HEK293T (cell line): ENCODE results near the gene PRKCG.

ENCODE experiments used
- CTCF ChIA-PET: fragments of 350-600 bp; formaldehyde crosslinking; extraction: SDS; loops from one replicate; lab custom pipeline; 2021; ENCODE audit warnings: antibody characterized with exemption, inconsistent platforms; lab: Yijun Ruan, JAX
- POLR2A ChIA-PET: fragments of 350-600 bp; formaldehyde crosslinking; extraction: SDS; loops from one replicate; lab custom pipeline; 2020; ENCODE audit warnings: antibody characterized with exemption, inconsistent platforms; lab: Yijun Ruan, JAX
- DNase-seq: peaks from one replicate; pipeline ENCODE4 v3.0.0; 2012; ENCODE audit warnings: mixed read lengths; ENCODE audit errors: extremely low spot score
- ARNT ChIP-seq: fragments of 450-650 bp; IDR thresholded peaks from 2 replicates; pipeline ENCODE4 v1.6.1; 2017; ENCODE audit warnings: mild to moderate bottlenecking
- BHLHE40 ChIP-seq: fragments of 450-650 bp; IDR thresholded peaks from 2 replicates; pipeline ENCODE4 v1.6.1; 2016; ENCODE audit warnings: mild to moderate bottlenecking, moderate library complexity, borderline replicate concordance
- CTBP1 ChIP-seq: fragments of 450-650 bp; IDR thresholded peaks from 2 replicates; pipeline ENCODE4 v1.6.1; 2016; ENCODE audit warnings: borderline replicate concordance
- ELF4 ChIP-seq: fragments of 450-650 bp; IDR thresholded peaks from 2 replicates; pipeline ENCODE4 v1.6.1; 2017; ENCODE audit warnings: antibody characterized with exemption
- FOXA1 ChIP-seq: fragments of 450-650 bp; IDR thresholded peaks from 2 replicates; pipeline ENCODE4 v1.6.1; 2016; ENCODE audit warnings: mild to moderate bottlenecking
- FOXK2 ChIP-seq: fragments of 450-650 bp; IDR thresholded peaks from 2 replicates; pipeline ENCODE4 v1.6.1; 2016; ENCODE audit warnings: mild to moderate bottlenecking
- FOXM1 ChIP-seq: fragments of 450-650 bp; IDR thresholded peaks from 2 replicates; pipeline ENCODE4 v1.6.1; 2017; ENCODE audit warnings: mild to moderate bottlenecking, borderline replicate concordance
- HDGF ChIP-seq: fragments of 450-650 bp; IDR thresholded peaks from 2 replicates; pipeline ENCODE4 v1.6.1; 2017; ENCODE audit warnings: antibody characterized with exemption, borderline replicate concordance
- L3MBTL2 ChIP-seq: fragments of 450-650 bp; conservative IDR thresholded peaks from 2 replicates; pipeline ENCODE4 v1.6.1; 2016; ENCODE audit warnings: mild to moderate bottlenecking
- LEF1 ChIP-seq: fragments of 450-650 bp; IDR thresholded peaks from 2 replicates; pipeline ENCODE4 v1.6.1; 2017; ENCODE audit warnings: mild to moderate bottlenecking, borderline replicate concordance
- NFRKB ChIP-seq: fragments of 450-650 bp; IDR thresholded peaks from 2 replicates; pipeline ENCODE4 v1.6.1; 2016; ENCODE audit warnings: mild to moderate bottlenecking, moderate library complexity
- PKNOX1 ChIP-seq: fragments of 450-650 bp; IDR thresholded peaks from 2 replicates; pipeline ENCODE4 v1.6.1; 2016
- SP1 ChIP-seq: fragments of 450-650 bp; IDR thresholded peaks from 2 replicates; pipeline ENCODE4 v1.6.1; 2017
- SUZ12 ChIP-seq: fragments of 450-650 bp; IDR thresholded peaks from 2 replicates; pipeline ENCODE4 v1.6.1; 2016; ENCODE audit warnings: mild to moderate bottlenecking
- TARDBP ChIP-seq: fragments of 450-650 bp; IDR thresholded peaks from 2 replicates; pipeline ENCODE4 v1.6.1; 2016
- ZNF384 ChIP-seq: fragments of 450-650 bp; IDR thresholded peaks from 2 replicates; pipeline ENCODE4 v1.6.1; 2016

Gene PRKCG

GRCh38 chr19:53883231-53883661 is 1.2 kb downstream of the PRKCG start:
- TF ChIP-seq FOXK2 (no peak), NFRKB (no peak), TARDBP (no peak), ARNT (no peak), L3MBTL2 (no peak), BHLHE40 (no peak), FOXA1 (no peak), SP1 (no peak), LEF1 (no peak), FOXM1 (no peak), CTBP1 (no peak), SUZ12 (no peak), ZNF384 (no peak), PKNOX1 (no peak), HDGF (no peak), ELF4 (no peak)
- POLR2A ChIA-PET: interaction anchor here (0.6 to 2.0 kb wide), 2 partner anchors 10 to 97 kb away, joined by 3 to 6 read pairs; no protein-coding TSS in a partner anchor
- DNase-seq: no peak
- CTCF ChIA-PET: interaction anchor here (1.9 kb wide), 1 partner anchor 147 kb away, joined by 4 read pairs; no protein-coding TSS in a partner anchor

- CTCF ChIA-PET: interaction anchor here (1.9 kb wide), 1 partner anchor 146 kb away, joined by 4 read pairs; no protein-coding TSS in a partner anchor
- DNase-seq: no peak
- POLR2A ChIA-PET: no interaction called here
- TF ChIP-seq ELF4: no peak
- TF ChIP-seq HDGF: no peak
- no peak for TF ChIP-seq SUZ12
- no peak for TF ChIP-seq NFRKB
- TF ChIP-seq SP1: no peak
- TF ChIP-seq BHLHE40: no peak
- TF ChIP-seq FOXA1: no peak
- TF ChIP-seq L3MBTL2: no peak
- no peak for TF ChIP-seq CTBP1
- TF ChIP-seq FOXM1: no peak
- TF ChIP-seq LEF1: no peak
- no peak for TF ChIP-seq FOXK2
- TF ChIP-seq TARDBP: no peak
- TF ChIP-seq ZNF384: no peak
- no peak for TF ChIP-seq PKNOX1
- TF ChIP-seq ARNT: no peak
Measured at GRCh38 chr19:53883741-53884140, 1.7 kb downstream of the PRKCG start.

GRCh38 chr19:53884256-53884655 is 2.3 kb downstream of the PRKCG start:
- CTCF ChIA-PET: interaction anchor here (1.9 kb wide), 1 partner anchor 146 kb away, joined by 4 read pairs; no protein-coding TSS in a partner anchor
- no peak for DNase-seq
- POLR2A ChIA-PET: no interaction called here
- TF ChIP-seq L3MBTL2 (no peak), HDGF (no peak)

GRCh38 chr19:53885036-53885435 is 3.0 kb downstream of the PRKCG start:
- ChIA-PET CTCF (no interaction called here), POLR2A (no interaction called here)
- no peak for DNase-seq
- TF ChIP-seq ARNT: no peak
- no peak for TF ChIP-seq FOXK2
- TF ChIP-seq ELF4: no peak

GRCh38 chr19:53892301-53892980 is 10.4 kb downstream of the PRKCG start:
- no peak for DNase-seq

GRCh38 chr19:53892981-53893325 is 11.0 kb downstream of the PRKCG start:
- TF ChIP-seq ZNF384 (no peak), SUZ12 (peak; percentile 85), L3MBTL2 (peak; percentile 39)
- peak; percentile 62 for DNase-seq
- ChIA-PET POLR2A (interaction anchor here (2.5 kb wide), 1 partner anchor 14 kb away, joined by 7 read pairs; no protein-coding TSS in a partner anchor), CTCF (interaction anchor here (0.5 kb wide), 1 partner anchor 136 kb away, joined by 3 read pairs; no protein-coding TSS in a partner anchor)

More at GRCh38 chr19:53892301-53892980, 10.4 kb downstream of the PRKCG start:
- ChIA-PET CTCF (interaction anchor here (0.6 to 0.9 kb wide), 2 partner anchors 18 to 99 kb away, joined by 4 read pairs; no protein-coding TSS in a partner anchor), POLR2A (interaction anchor here (0.8 to 2.5 kb wide), 2 partner anchors 13 to 15 kb away, joined by 3 to 7 read pairs; no protein-coding TSS in a partner anchor)
- TF ChIP-seq L3MBTL2: no peak
- TF ChIP-seq ELF4: no peak
- no peak for TF ChIP-seq BHLHE40
- no peak for TF ChIP-seq FOXK2

- TF ChIP-seq FOXA1: no peak
- no peak for TF ChIP-seq SUZ12
- TF ChIP-seq ZNF384: no peak
- no peak for TF ChIP-seq CTBP1
- no peak for TF ChIP-seq BHLHE40
- no peak for TF ChIP-seq ARNT
- TF ChIP-seq ELF4: no peak
- TF ChIP-seq LEF1: no peak
- TF ChIP-seq FOXM1: no peak
- no peak for TF ChIP-seq NFRKB
- no peak for TF ChIP-seq HDGF
- DNase-seq: no peak
- POLR2A ChIA-PET: no interaction called here
- CTCF ChIA-PET: no interaction called here
Measured at GRCh38 chr19:53894707-53895106, 12.7 kb downstream of the PRKCG start.
